SK-N-SH (cell line): ENCODE data around the gene SGPP2.

Source experiments
- CTCF ChIP-seq: fragments of 200-600 bp; sonication (generic); IDR thresholded peaks from 2 replicates; pipeline ENCODE4 v1.6.1; 2017; ENCODE audit warnings: antibody characterized with exemption, mild to moderate bottlenecking, moderate library complexity
- ELF1 ChIP-seq: IDR thresholded peaks from 2 replicates; pipeline ENCODE4 v1.4.0; 2012
- EP300 ChIP-seq, 2 experiments: IDR thresholded peaks; 2 replicates each; pipeline versions ENCODE4 v1.4.0 to v1.6.1; 2012; ENCODE audit warnings: borderline replicate concordance in 1 of 2, low read depth in 1 of 2, low read length in 1 of 2
- FOXM1 ChIP-seq: IDR thresholded peaks from 2 replicates; pipeline ENCODE4 v1.4.0; 2012; ENCODE audit warnings: low read depth, mild to moderate bottlenecking
- JUND ChIP-seq: IDR thresholded peaks from 2 replicates; pipeline ENCODE4 v1.4.0; 2012
- MXI1 ChIP-seq: IDR thresholded peaks from 2 replicates; pipeline ENCODE4 v1.6.1; 2012; ENCODE audit warnings: mild to moderate bottlenecking, low read depth, low read length, improper control_type of control experiment
- PBX3 ChIP-seq: IDR thresholded peaks from 2 replicates; pipeline ENCODE4; 2012
- TAF1 ChIP-seq: IDR thresholded peaks from 2 replicates; pipeline ENCODE4 v1.6.1; 2012; ENCODE audit warnings: low read depth, mild to moderate bottlenecking, low read length, moderate library complexity, borderline replicate concordance

- TF ChIP-seq CTCF (no peak), EP300 (IDR thresholded peaks at IDR 0.05; ENCODE audit: borderline replicate concordance in 1 of 2, low read depth in 1 of 2, low read length in 1 of 2) (no peak), MXI1 (no peak), JUND (no peak), ELF1 (no peak), FOXM1 (no peak), PBX3 (no peak), TAF1 (no peak)
Measured at GRCh38 chr2:222545823-222546795, 121.8 kb downstream of the SGPP2 start.
